Cardiac muscle cell (in vitro differentiated cells and primary cell): ENCODE data around the gene SHLD1. TPM values are rescaled to one million over a fixed set of nuclear protein-coding genes. Genes with fewer than 3 reads are reported as not detected.

ENCODE experiments used
- DNase-seq, 2 donors: peaks; one replicate each; pipeline versions ENCODE4 v3.0.0 to v3.0.0-alpha.2; 2010 to 2017; ENCODE audit warnings: low read depth in 1 of 2, low spot score in 1 of 2
- H3K27ac ChIP-seq: fragments of 200-600 bp; sonication (generic); 2 replicates; pipeline ENCODE4 v1.5.1; 2016
- H3K27me3 ChIP-seq: fragments of 200-600 bp; sonication (generic); 2 replicates; pipeline ENCODE4 v1.6.0; 2016; ENCODE audit warnings: control low read depth
- H3K36me3 ChIP-seq: fragments of 200-600 bp; sonication (generic); 2 replicates; pipeline ENCODE4 v1.5.1; 2016; ENCODE audit warnings: control low read depth
- H3K4me1 ChIP-seq: fragments of 200-600 bp; sonication (generic); 2 replicates; pipeline ENCODE4 v1.8.1; 2017; ENCODE audit warnings: low read depth, mild to moderate bottlenecking, mixed run types
- H3K4me3 ChIP-seq: fragments of 200-600 bp; sonication (generic); 2 replicates; pipeline ENCODE4 v1.5.1; 2016; ENCODE audit warnings: mild to moderate bottlenecking
- H3K9me3 ChIP-seq: fragments of 200-600 bp; sonication (generic); 2 replicates; pipeline ENCODE4 v1.5.1; 2017; ENCODE audit warnings: low read depth, mild to moderate bottlenecking, control low read depth
- CTCF ChIP-seq: IDR thresholded peaks from 2 replicates; pipeline ENCODE4 v1.5.1; 2012; ENCODE audit warnings: low read depth, mild to moderate bottlenecking, low read length
- polyA plus RNA-seq: library from polyadenylated mRNA; unstranded; fragments of >200 nt; fragmentation: Nextera tagmentation; extraction: Ambion mirVana; gene quantifications from 2 replicates; pipeline ENCODE4 v1.2.1, GENCODE V29; 2016
- total RNA-seq: library from RNA; depleted of rRNA; stranded (reverse); fragments of >200 nt; gene quantifications from 2 replicates; pipeline ENCODE4 v1.2.3, GENCODE V29; 2016

The SHLD1 gene
- total and polyA plus RNA-seq, 2 experiments from 2014 or later: 3.4 to 10.9 TPM

GRCh38 chr20:5841522-5841921 is 91.3 kb downstream of the SHLD1 start:
- no peak for DNase-seq
- Histone ChIP-seq H3K9me3 (no peaks in the 10 kb centered on the region), H3K4me1 (peaks cover 7% of the 10 kb centered on the region), H3K4me3 (no peak overlapping the region), H3K27me3 (no peaks in the 10 kb centered on the region), H3K36me3 (no peaks in the 10 kb centered on the region), H3K27ac (no peak overlapping the region)
- no peak for TF ChIP-seq CTCF

GRCh38 chr20:5842465-5842864 is 92.3 kb downstream of the SHLD1 start:
- Histone ChIP-seq H3K27ac (no peak overlapping the region), H3K4me1 (peaks cover 8% of the 10 kb centered on the region), H3K9me3 (no peaks in the 10 kb centered on the region), H3K4me3 (no peak overlapping the region), H3K36me3 (no peaks in the 10 kb centered on the region), H3K27me3 (no peaks in the 10 kb centered on the region)
- no peak for DNase-seq
- TF ChIP-seq CTCF: no peak

GRCh38 chr20:5843054-5843592 is 92.9 kb downstream of the SHLD1 start:
- Histone ChIP-seq H3K27me3 (no peaks in the 10 kb centered on the region), H3K27ac (no peak overlapping the region), H3K9me3 (no peaks in the 10 kb centered on the region), H3K36me3 (no peaks in the 10 kb centered on the region), H3K4me3 (no peak overlapping the region), H3K4me1 (peaks cover 8% of the 10 kb centered on the region)
- DNase-seq: no peak
- no peak for TF ChIP-seq CTCF

- H3K4me1 ChIP-seq: peaks cover 8% of the 10 kb centered on the region
- no peak overlapping the region for H3K27ac ChIP-seq
- H3K4me3 ChIP-seq: no peak overlapping the region
- no peaks in the 10 kb centered on the region for H3K27me3 ChIP-seq
- DNase-seq: no peak
- no peak for TF ChIP-seq CTCF
- H3K9me3 ChIP-seq: no peaks in the 10 kb centered on the region
- no peaks in the 10 kb centered on the region for H3K36me3 ChIP-seq
These were observed 94.0 kb downstream of the SHLD1 start for GRCh38 chr20:5844063-5844681.

GRCh38 chr20:5845681-5846615 is 95.7 kb downstream of the SHLD1 start:
- Histone ChIP-seq H3K4me1 (peaks cover 8% of the 10 kb centered on the region), H3K27ac (no peak overlapping the region), H3K9me3 (no peaks in the 10 kb centered on the region), H3K27me3 (no peaks in the 10 kb centered on the region), H3K36me3 (no peaks in the 10 kb centered on the region), H3K4me3 (no peak overlapping the region)
- no peak for TF ChIP-seq CTCF
- peak in 1 of 2 donors; percentile 73 for DNase-seq
